ENCODE measurements around the gene HIVEP3.
A peak's percentile ranks its signal among the peaks of the same experiment; 100 is the strongest.

HIVEP3 gene

GRCh38 chr1:41789661-41790330, 128.9 kb downstream of the HIVEP3 start:
- no peak for DNase-seq (ENCODE audit: low read depth in 2 of 2)

DNA sequence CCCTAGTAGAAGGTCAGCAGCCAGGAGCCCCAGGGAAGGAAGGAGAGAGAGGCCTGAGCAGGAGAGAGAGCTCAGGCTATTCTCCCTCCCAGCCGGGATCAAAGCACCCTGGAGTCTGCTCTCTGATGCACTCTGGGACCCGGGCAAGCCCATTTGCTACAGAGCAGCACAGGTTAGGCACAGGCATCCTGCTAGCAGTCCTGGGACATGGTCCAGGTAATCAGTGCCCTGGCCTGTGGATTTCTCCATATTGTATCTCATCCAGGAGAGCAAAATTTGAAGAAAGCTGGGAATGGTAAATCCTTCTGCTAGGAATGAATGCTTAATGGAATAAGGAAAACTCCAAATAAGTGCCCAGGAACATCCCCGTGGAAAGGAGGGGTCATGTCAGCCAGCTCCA, 130.3 kb downstream of the HIVEP3 start:
- DNase-seq (ENCODE audit: low read depth in 2 of 2), result no peak

- no peak for DNase-seq (ENCODE audit: low read depth in 2 of 2)
These were observed 134.0 kb downstream of the HIVEP3 start for GRCh38 chr1:41784531-41785274.

GRCh38 chr1:41783189-41783639, 135.5 kb downstream of the HIVEP3 start:
- peak; percentile 49 to 57 for DNase-seq (ENCODE audit: low read depth in 2 of 2)

GRCh38 chr1:41780916-41781315, 137.8 kb downstream of the HIVEP3 start:
- no peak for DNase-seq (ENCODE audit: low read depth in 2 of 2)

- no peak for DNase-seq (ENCODE audit: low read depth in 2 of 2)
These were observed 138.4 kb downstream of the HIVEP3 start for GRCh38 chr1:41780322-41780721.

DNA sequence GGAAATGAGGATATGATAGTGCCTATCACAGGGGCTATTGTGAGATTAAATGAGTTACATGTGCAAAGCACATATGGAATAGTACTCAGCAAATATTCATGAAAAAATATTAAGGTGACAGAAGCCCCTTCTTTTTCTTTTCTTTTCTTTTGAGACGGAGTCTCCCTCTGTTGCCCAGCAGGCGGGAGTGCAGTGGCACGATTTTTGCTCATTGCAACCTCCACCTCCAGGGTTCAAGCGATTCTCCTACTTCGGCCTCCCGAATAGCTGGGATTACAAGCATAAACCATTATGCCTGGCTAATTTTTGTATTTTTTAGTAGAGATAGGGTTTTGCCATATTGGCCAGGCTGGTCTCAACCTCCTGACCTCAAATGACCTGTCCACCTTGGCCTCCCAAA, 139.4 kb downstream of the HIVEP3 start:
- no peak for DNase-seq (ENCODE audit: low read depth in 2 of 2)

DNA sequence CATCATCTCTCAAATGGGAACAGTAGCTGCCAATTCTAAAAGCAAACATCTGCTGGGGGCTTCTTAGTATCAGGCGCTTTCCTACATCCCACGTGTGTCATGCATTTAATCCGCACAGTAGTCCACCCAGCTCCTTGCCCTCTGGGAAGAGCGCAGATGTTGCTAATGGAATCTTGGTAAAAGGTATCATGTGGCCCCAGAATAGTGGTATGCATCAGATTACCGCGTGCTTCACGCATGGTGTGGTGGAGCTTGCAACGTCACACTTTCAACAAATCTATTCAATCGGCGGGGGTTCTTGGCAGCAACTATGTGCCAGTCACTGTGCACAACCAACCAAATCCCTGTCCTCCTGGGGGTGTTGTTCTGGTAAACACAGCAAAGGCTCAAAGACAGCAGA, 141.0 kb downstream of the HIVEP3 start:
- DNase-seq (ENCODE audit: low read depth in 2 of 2), result no peak

DNA sequence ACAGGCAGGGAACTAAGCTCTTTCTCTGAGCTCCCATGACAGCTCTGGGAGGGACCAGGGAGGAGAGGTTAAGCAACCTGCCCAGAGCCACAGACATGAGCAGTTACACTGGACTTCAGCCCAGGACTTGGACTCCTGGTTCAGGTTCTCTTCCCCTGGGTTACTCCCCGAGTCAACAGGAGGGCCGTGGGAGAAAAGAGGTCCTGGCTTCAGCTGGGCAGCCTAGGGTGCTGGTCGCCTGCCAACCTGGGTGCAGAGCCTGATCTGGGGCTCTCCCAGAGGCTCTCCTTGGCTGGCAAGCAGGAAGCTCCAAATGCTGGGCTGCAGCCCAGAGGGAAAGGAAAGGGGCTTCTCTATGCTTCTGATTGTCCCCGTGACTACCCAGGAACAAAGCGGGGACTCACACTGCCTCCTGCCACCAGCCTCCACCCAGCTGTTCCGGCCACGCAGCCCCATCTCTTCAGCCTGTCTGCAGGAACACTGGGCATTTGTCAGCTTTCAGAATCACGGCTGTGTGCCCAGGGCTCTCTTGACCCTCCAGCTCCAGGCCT, 141.8 kb downstream of the HIVEP3 start:
- DNase-seq (ENCODE audit: low read depth in 2 of 2), result no peak

DNA sequence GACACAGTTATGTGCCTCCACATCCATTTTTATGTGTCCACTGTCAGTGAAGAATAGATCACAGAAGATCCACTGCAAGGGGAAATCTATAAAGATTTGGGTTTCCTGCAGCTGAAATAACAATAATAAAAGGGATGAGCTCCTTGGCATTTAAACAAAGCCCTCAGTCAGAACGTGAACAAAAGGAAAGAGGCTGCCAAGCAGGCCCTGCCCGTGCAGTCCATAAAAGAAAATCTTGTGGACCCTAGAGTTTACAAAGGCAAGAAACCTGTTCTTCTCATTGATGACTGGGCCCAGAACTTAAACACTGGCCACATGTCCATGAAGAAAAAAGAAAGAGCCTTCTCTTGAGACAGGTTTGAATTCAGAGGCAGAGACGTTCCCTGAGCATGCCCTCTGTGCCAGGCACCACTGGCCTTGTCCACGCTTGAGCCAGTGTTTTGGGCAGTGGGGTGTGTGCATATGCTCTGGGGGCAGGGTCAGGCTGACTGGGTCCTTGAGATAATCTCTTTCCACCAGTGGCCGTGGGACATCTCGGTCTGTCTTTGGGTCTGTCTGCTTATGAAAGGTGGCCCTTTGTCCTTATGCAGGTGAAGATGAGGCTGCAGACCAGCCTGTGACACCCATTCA, 142.7 kb downstream of the HIVEP3 start:
- DNase-seq (ENCODE audit: low read depth in 2 of 2), result no peak

- no peak for DNase-seq (ENCODE audit: low read depth in 2 of 2)
These were observed 144.2 kb downstream of the HIVEP3 start for GRCh38 chr1:41774471-41774990.

GRCh38 chr1:41773842-41774241, 144.9 kb downstream of the HIVEP3 start:
- DNase-seq (ENCODE audit: low read depth in 2 of 2), result no peak

DNA sequence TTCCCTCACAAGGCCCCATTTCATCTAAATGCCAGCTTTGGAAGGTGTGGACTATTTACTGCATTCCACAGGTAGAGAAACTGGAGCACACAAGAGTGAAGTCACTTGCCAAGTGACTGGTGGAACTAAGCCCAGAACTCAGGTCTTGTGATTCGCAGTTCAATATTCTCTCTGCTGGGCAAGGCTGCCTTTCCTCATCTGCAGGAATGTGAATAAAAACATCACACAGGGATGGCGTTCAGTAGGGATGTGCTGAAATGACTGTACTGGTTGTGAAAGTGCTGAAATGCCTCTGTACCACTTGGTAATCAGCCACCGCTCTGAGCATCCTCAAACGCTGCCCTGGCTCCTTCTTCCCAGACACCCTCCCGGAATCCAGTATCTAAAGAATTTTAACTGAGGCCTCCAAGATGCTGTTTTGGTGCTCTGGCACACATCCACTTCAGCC, 145.6 kb downstream of the HIVEP3 start:
- no peak for DNase-seq (ENCODE audit: low read depth in 2 of 2)

GRCh38 chr1:41769068-41769467, 149.7 kb downstream of the HIVEP3 start:
- no peak for DNase-seq (ENCODE audit: low read depth in 2 of 2)

DNA sequence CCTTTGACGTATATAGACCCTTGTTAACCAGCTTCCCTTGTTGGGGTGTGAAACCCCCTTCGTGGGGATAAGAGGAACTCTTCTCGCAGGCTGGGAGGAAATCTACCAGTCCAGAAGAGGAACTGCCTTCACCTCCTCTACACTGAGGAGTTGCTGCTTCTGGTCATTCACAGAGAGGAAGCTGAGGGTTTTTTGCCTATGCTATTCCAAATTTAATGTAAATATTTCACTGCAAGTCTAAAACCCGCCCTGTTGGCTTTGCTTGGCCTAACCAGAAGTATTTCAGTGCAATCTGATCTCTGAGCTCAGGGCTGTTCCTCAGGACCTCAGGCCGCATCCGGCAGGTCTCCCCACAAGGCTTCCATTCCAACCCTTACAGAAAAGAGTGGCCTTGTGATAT, 150.1 kb downstream of the HIVEP3 start:
- DNase-seq (ENCODE audit: low read depth in 2 of 2), result no peak

DNA sequence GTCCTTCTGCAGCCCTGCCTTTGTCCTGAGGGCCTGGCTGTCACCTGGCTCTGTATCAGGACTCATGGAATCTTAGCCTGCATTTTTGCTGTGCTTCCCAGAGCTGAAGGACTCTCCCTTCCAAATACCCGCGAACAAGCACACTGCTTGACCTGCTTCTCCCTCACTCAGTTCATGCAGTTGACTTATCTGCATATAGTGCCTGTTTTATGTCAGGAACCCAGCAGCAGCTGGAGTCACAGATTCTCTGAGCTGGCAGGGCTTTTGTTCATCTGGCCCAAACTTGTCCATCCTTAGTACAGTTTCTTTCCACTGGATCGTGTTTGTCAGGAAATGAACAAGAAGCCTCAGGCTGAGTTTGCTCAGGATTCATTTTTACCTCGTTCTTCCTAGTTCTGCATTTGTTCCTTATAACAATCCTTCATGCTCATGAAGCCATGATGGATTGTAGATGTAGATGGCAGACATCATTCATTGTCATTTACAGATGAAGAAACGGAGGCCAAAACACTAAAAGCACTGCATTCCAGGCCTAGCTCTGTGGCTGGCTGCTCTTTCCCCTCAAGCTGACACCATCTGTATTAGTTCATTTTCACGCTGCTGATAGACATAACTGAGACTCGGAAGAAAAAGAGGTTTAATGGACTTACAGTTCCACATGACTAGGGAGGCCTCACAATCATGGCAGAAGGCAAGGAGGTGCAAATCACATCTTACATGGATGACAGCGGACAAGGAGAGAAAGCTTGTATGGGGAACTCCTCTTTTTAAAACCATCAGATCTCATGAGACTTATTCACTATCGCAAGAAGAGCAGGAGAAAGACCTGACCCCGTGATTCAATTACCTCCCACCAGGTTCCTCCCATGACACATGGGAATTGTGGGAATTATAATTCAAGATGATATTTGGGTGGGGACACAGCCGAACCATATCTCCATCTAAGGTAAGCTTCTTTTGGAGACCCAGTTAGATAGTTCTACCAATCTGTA, 150.9 kb downstream of the HIVEP3 start:
- DNase-seq (ENCODE audit: low read depth in 2 of 2), result no peak

- no peak for DNase-seq (ENCODE audit: low read depth in 2 of 2)
These were observed 152.2 kb downstream of the HIVEP3 start for GRCh38 chr1:41766546-41766945.

GRCh38 chr1:41766041-41766440, 152.7 kb downstream of the HIVEP3 start:
- no peak for DNase-seq (ENCODE audit: low read depth in 2 of 2)

- DNase-seq (ENCODE audit: low read depth in 2 of 2), result no peak
These were observed 153.6 kb downstream of the HIVEP3 start for GRCh38 chr1:41765152-41765551.

GRCh38 chr1:41764656-41765055, 154.1 kb downstream of the HIVEP3 start:
- no peak for DNase-seq (ENCODE audit: low read depth in 2 of 2)

DNA sequence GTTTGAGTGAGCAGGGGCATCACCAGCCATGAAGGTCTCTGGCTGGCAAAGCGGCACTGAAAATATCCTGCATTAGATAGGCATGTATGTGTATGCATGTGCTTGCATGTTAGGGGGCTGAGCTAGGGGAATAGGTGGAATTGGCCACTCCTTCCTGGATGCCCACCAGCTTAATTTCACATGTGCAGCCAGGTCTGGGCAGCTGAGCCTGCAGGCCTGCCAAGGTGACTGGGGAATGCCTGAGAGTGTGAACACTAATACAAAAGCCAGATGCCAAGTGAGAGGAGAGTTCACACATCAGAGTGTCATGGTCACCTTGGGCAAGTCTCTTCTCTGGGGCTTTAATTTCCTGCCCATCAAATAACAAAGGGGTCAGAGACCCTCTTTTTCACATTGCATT, 155.9 kb downstream of the HIVEP3 start:
- DNase-seq (ENCODE audit: low read depth in 2 of 2), result no peak
